Smooth muscle cell (in vitro differentiated cells): ENCODE results near the gene PBX1. TPM values are rescaled to one million over a fixed set of nuclear protein-coding genes. Genes with fewer than 3 reads are reported as not detected.

ENCODE experiments used
- DNase-seq: peaks from one replicate; lab custom pipeline; 2025; ENCODE audit not compliant: unreplicated experiment; lab: John Stamatoyannopoulos, UW
- H2AFZ ChIP-seq: fragments of 200-600 bp; sonication (generic); 2 replicates; pipeline ENCODE4 v1.6.0; 2016; ENCODE audit warnings: antibody characterized with exemption, low read depth, mild to moderate bottlenecking
- H3F3A ChIP-seq: fragments of 200-600 bp; sonication (generic); 2 replicates; pipeline ENCODE4 v1.6.0; 2017; ENCODE audit warnings: antibody characterized with exemption, low read depth
- H3K27ac ChIP-seq: fragments of 200-600 bp; sonication (generic); 2 replicates; pipeline ENCODE4 v1.5.1; 2016; ENCODE audit warnings: low read depth, mild to moderate bottlenecking
- H3K27me3 ChIP-seq: fragments of 200-600 bp; sonication (generic); 2 replicates; pipeline ENCODE4 v1.6.1; 2016; ENCODE audit warnings: low read depth, mild to moderate bottlenecking
- H3K36me3 ChIP-seq: fragments of 200-600 bp; sonication (generic); 2 replicates; pipeline ENCODE4 v1.5.1; 2016; ENCODE audit warnings: low read depth
- H3K4me1 ChIP-seq: fragments of 200-600 bp; sonication (generic); 2 replicates; pipeline ENCODE4 v1.5.1; 2016; ENCODE audit warnings: low read depth
- H3K4me2 ChIP-seq: fragments of 200-600 bp; sonication (generic); 2 replicates; pipeline ENCODE4 v1.6.0; 2016; ENCODE audit warnings: mild to moderate bottlenecking
- H3K4me3 ChIP-seq: fragments of 200-600 bp; sonication (generic); 2 replicates; pipeline ENCODE4 v1.5.1; 2016; ENCODE audit warnings: mild to moderate bottlenecking
- H3K79me2 ChIP-seq: fragments of 200-600 bp; sonication (generic); 2 replicates; pipeline ENCODE4 v1.6.0; 2016; ENCODE audit warnings: low read depth, mild to moderate bottlenecking
- H3K9ac ChIP-seq: fragments of 200-600 bp; sonication (generic); 2 replicates; pipeline ENCODE4 v1.6.0; 2016; ENCODE audit warnings: low read depth
- H3K9me3 ChIP-seq: fragments of 200-600 bp; sonication (generic); replicated peaks from 2 replicates; pipeline ENCODE4 v1.5.1; 2016; ENCODE audit warnings: low read depth
- H4K20me1 ChIP-seq: fragments of 200-600 bp; sonication (generic); 2 replicates; pipeline ENCODE4 v1.6.0; 2016; ENCODE audit warnings: low read depth
- CTCF ChIP-seq: fragments of 200-600 bp; sonication (generic); IDR thresholded peaks from 2 replicates; pipeline ENCODE4 v1.5.1; 2017; ENCODE audit warnings: borderline replicate concordance, mild to moderate bottlenecking, antibody characterized with exemption; ENCODE audit not compliant: insufficient read depth, poor library complexity, severe bottlenecking
- WGBS: methylation state at CpG from one replicate; pipeline ENCODE4 v1.1.7; 2016; ENCODE audit warnings: low lambda C conversion rate; 5-methylcytosine and 5-hydroxymethylcytosine counted together
- polyA plus RNA-seq: library from polyadenylated mRNA; unstranded; fragments of >200 nt; fragmentation: Nextera tagmentation; extraction: Ambion mirVana; gene quantifications from 2 replicates; pipeline ENCODE4 v1.2.1, GENCODE V29; 2016
- total RNA-seq: library from RNA; depleted of rRNA; stranded (reverse); fragments of >200 nt; gene quantifications from 2 replicates; pipeline ENCODE4 v1.2.3, GENCODE V29; 2014

The PBX1 gene
- total and polyA plus RNA-seq, 2 experiments from 2014 or later = 8.1 to 70.8 TPM

DNA sequence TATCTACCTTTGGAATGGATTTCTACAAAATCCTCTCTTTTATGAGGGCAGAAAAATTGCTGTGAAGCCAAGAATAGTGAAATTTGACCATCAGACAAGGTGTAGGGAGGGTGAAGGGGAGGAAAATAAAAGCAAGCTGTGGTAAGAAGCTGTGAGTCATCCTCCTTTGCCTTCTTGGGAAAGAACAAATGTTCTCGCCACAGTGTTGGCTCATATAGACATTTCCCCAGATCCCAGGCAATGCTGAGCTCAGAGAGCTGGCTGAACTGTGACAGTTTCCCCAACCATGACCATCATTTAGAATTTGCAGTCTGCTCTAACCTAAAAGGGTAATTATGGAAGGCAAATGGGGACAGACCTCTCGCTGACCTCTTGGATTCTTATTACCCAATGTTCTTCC is 235.4 kb downstream of the PBX1 start:
- H3K27me3 ChIP-seq = no peaks in the 10 kb centered on the region
- peaks cover 3% of the 10 kb centered on the region for H4K20me1 ChIP-seq
- H3F3A ChIP-seq = no peaks in the 10 kb centered on the region
- no peaks in the 10 kb centered on the region for H3K36me3 ChIP-seq
- H3K9ac ChIP-seq = no peak overlapping the region
- WGBS = 46% methylated on average over 2 of the region's 2 CpGs
- no peaks in the 10 kb centered on the region for H3K9me3 ChIP-seq
- no peak for DNase-seq
- H3K27ac ChIP-seq = peak overlapping the region; percentile 32
- H3K79me2 ChIP-seq = peaks cover 12% of the 10 kb centered on the region
- H3K4me2 ChIP-seq = peak overlapping the region; percentile 62
- TF ChIP-seq CTCF = no peak
- peaks cover 11% of the 10 kb centered on the region for H3K4me1 ChIP-seq
- no peak overlapping the region for H2AFZ ChIP-seq
- H3K4me3 ChIP-seq = no peak overlapping the region

GRCh38 chr1:164796916-164797315 is 237.9 kb downstream of the PBX1 start:
- H3K4me2 ChIP-seq = no peak overlapping the region
- peaks cover 4% of the 10 kb centered on the region for H3K4me1 ChIP-seq
- no peak for TF ChIP-seq CTCF
- peaks cover 3% of the 10 kb centered on the region for H4K20me1 ChIP-seq
- H3K36me3 ChIP-seq = no peaks in the 10 kb centered on the region
- no peak for DNase-seq
- no peaks in the 10 kb centered on the region for H3F3A ChIP-seq
- H3K9me3 ChIP-seq = no peaks in the 10 kb centered on the region
- no peak overlapping the region for H2AFZ ChIP-seq
- H3K27me3 ChIP-seq = no peaks in the 10 kb centered on the region
- no peak overlapping the region for H3K27ac ChIP-seq
- no peak overlapping the region for H3K9ac ChIP-seq
- 94% methylated on average over 2 of the region's 2 CpGs for WGBS
- no peak overlapping the region for H3K4me3 ChIP-seq
- no peaks in the 10 kb centered on the region for H3K79me2 ChIP-seq

- H2AFZ ChIP-seq = no peak overlapping the region
- no peak for DNase-seq
These were observed 242.3 kb downstream of the PBX1 start for GRCh38 chr1:164801246-164801731.

More at GRCh38 chr1:164801246-164801731, 242.3 kb downstream of the PBX1 start:
- Histone ChIP-seq H3K27ac (no peak overlapping the region), H3K27me3 (no peaks in the 10 kb centered on the region), H3K4me3 (no peak overlapping the region), H4K20me1 (peaks cover 14% of the 10 kb centered on the region), H3F3A (no peaks in the 10 kb centered on the region), H3K9ac (no peak overlapping the region), H3K79me2 (no peaks in the 10 kb centered on the region), H3K4me1 (peaks cover 4% of the 10 kb centered on the region), H3K9me3 (no peaks in the 10 kb centered on the region), H3K36me3 (no peaks in the 10 kb centered on the region), H3K4me2 (no peak overlapping the region)
- TF ChIP-seq CTCF = no peak
- 97% methylated on average over 6 of the region's 6 CpGs for WGBS
